GM18519 (cell line): ENCODE data around the gene SYT13.

Experiments used
- ATAC-seq: cut with Tn5 transposase; IDR thresholded peaks from one replicate; pipeline ENCODE4 v1.9.1; 2021; ENCODE audit warnings: mild to moderate bottlenecking, moderate library complexity; ENCODE audit not compliant: unreplicated experiment, low FRiP score

SYT13 gene

GRCh38 chr11:45225961-45226871 is 59.9 kb downstream of the SYT13 start:
- ATAC-seq: no peak

GRCh38 chr11:45225277-45225676 is 60.9 kb downstream of the SYT13 start:
- no peak for ATAC-seq

- ATAC-seq: no peak
Observed at GRCh38 chr11:45224766-45225165, 61.4 kb downstream of the SYT13 start.

- no peak for ATAC-seq
Observed at GRCh38 chr11:45223496-45223895, 62.6 kb downstream of the SYT13 start.

GRCh38 chr11:45219411-45219810 is 66.7 kb downstream of the SYT13 start:
- no peak for ATAC-seq

GRCh38 chr11:45218705-45219104 is 67.4 kb downstream of the SYT13 start:
- ATAC-seq: no peak

- ATAC-seq: no peak
Observed at GRCh38 chr11:45217991-45218390, 68.2 kb downstream of the SYT13 start.

- no peak for ATAC-seq
Observed at GRCh38 chr11:45216901-45217300, 69.2 kb downstream of the SYT13 start.

GRCh38 chr11:45216031-45216430 is 70.1 kb downstream of the SYT13 start:
- ATAC-seq: no peak

- no peak for ATAC-seq
Observed at GRCh38 chr11:45215098-45215865, 70.9 kb downstream of the SYT13 start.

GRCh38 chr11:45213717-45214116 is 72.4 kb downstream of the SYT13 start:
- ATAC-seq: no peak

GRCh38 chr11:45213316-45213665 is 72.8 kb downstream of the SYT13 start:
- no peak for ATAC-seq

- ATAC-seq: no peak
Observed at GRCh38 chr11:45212566-45213315, 73.4 kb downstream of the SYT13 start.

GRCh38 chr11:45211732-45212131 is 74.4 kb downstream of the SYT13 start:
- ATAC-seq: no peak

GRCh38 chr11:45210846-45211245 is 75.3 kb downstream of the SYT13 start:
- no peak for ATAC-seq

GRCh38 chr11:45209891-45210699 is 76.0 kb downstream of the SYT13 start:
- ATAC-seq: no peak

GRCh38 chr11:45209000-45209879 is 76.9 kb downstream of the SYT13 start:
- no peak for ATAC-seq

- ATAC-seq: no peak
Observed at GRCh38 chr11:45208135-45208534, 78.0 kb downstream of the SYT13 start.

GRCh38 chr11:45205978-45206377 is 80.2 kb downstream of the SYT13 start:
- no peak for ATAC-seq
